ENCODE data around the gene NECTIN2. TPM values are rescaled to one million over a fixed set of nuclear protein-coding genes. Genes with fewer than 3 reads are reported as not detected.

Gene NECTIN2
- total and polyA plus RNA-seq, 12 donors: 82.7 to 243 (median 129) TPM

GRCh38 chr19:44800461-44800860 lies 45.6 kb upstream of the NECTIN2 start:
- no peaks in the 10 kb centered on the region for H3K4me1 ChIP-seq (replicated peaks in 1 of 2)
- no peak overlapping the region for H3K27ac ChIP-seq
- no peak overlapping the region for H3K4me3 ChIP-seq
- peak; percentile 87 to 94 (median 89) for DNase-seq
- no peaks in the 10 kb centered on the region for H3K27me3 ChIP-seq
- H3K36me3 ChIP-seq (replicated peaks in 1 of 2): no peaks in the 10 kb centered on the region
- TF ChIP-seq POLR2A (IDR thresholded peaks at IDR 0.05) (no peak), CTCF (IDR thresholded peaks at IDR 0.05) (peak; percentile 93 to 99 (median 98))
- intact Hi-C loops (cut with DNase I): loop anchor here in 1 of 2 donors (5.0 kb wide), 1 partner anchor 42 kb away; no protein-coding TSS in a partner anchor
- no peaks in the 10 kb centered on the region for H3K9me3 ChIP-seq (replicated peaks in 1 of 3)
- WGBS, 4 donors: 0 to 8% (median 1%) methylated on average over 1 to 3 of the region's 3 CpGs

DNA sequence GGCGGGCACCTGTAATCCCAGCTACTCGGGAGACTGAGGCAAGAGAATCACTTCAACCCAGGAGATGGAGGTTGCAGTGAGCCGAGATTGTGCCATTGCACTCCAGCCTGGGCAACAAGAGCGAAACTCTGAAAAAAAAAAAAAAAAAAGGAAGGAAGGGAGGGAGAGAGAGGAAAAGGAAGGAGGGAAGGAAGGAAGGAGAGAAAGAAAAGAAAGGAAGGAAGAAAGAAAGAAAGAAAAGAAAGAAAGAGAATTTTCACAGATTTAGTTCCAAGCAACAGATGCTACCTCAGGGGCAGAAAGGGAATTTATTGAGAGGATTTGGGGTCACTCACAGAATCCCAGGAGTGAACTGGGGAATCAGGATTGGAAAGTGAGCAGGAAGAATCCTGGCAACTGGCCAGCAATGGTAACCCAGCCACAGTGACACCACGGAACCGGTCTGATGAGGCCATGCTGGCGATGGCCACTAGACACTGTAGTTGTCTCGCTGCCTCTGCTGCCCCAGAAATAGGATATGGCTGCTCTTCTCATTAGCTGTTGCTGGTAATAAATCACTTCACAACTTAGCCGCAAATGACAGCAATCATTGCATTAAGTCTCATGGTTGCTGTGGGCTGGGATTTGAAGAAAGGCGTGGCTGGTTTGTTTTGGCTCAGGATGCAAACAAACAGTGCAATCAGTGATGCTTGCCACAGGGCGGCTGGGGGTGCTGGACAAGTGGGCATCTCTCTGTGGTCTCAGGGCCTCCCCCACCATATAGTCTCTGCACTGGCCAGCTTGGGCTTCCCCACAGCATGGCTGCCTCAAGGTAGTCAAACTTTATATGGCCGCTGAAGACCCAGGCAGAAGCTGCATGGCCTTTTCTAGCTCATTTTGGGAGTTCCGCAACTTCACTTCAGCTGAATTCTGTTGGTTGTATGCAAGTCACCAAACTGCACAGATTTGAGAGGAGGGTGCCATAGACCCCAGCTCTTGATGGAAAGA lies 42.4 kb upstream of the NECTIN2 start:
- intact Hi-C loops (cut with DNase I): loop anchor here in 1 of 2 donors (5.0 kb wide), 1 partner anchor 39 kb away; no protein-coding TSS in a partner anchor
- Histone ChIP-seq H3K4me1 (replicated peaks in 1 of 2) (peaks cover 10 to 12% of the 10 kb centered on the region in 2 donors), H3K36me3 (replicated peaks in 1 of 2) (no peaks in the 10 kb centered on the region), H3K9me3 (replicated peaks in 1 of 3) (no peaks in the 10 kb centered on the region), H3K4me3 (no peak overlapping the region), H3K27me3 (no peaks in the 10 kb centered on the region), H3K27ac (no peak overlapping the region)
- TF ChIP-seq CTCF (IDR thresholded peaks at IDR 0.05) (no peak), POLR2A (IDR thresholded peaks at IDR 0.05) (no peak)
- 89 to 94% (median 92%) methylated on average over 10 to 13 of the region's 13 CpGs for WGBS, 4 donors
- no peak for DNase-seq

GRCh38 chr19:44806291-44806690 lies 39.8 kb upstream of the NECTIN2 start:
- peaks cover 16 to 18% of the 10 kb centered on the region in 2 donors for H3K4me1 ChIP-seq (replicated peaks in 1 of 2)
- H3K4me3 ChIP-seq: no peak overlapping the region
- no peaks in the 10 kb centered on the region for H3K9me3 ChIP-seq (replicated peaks in 1 of 3)
- DNase-seq: no peak
- TF ChIP-seq CTCF (IDR thresholded peaks at IDR 0.05) (no peak), POLR2A (IDR thresholded peaks at IDR 0.05) (no peak)
- H3K27ac ChIP-seq: no peak overlapping the region
- no peaks in the 10 kb centered on the region for H3K27me3 ChIP-seq
- 81 to 90% (median 84%) methylated on average over 7 of the region's 7 CpGs for WGBS, 4 donors
- no peaks in the 10 kb centered on the region for H3K36me3 ChIP-seq (replicated peaks in 1 of 2)
- intact Hi-C loops (cut with DNase I): no loop called here

DNA sequence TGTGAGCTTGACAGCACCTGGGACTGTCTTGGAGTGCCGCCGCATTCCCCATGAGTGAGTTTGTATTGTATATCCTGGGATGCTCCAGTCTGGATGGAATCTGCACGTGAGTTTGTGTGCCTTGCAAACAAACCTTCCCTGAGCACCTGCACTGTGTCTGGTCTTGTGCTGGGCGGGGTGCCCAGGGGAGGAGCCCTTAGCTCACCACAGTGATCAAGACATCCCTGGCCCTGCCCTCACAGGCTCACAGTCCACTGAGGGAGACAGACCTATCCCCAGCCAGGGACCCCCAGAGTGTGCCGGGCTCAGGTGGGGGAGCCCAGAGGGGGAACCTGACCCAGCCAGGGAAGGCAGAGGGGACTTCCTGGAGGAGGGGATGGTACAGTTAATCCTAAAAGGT lies 38.9 kb upstream of the NECTIN2 start:
- intact Hi-C loops (cut with DNase I): no loop called here
- Histone ChIP-seq H3K27ac (peak overlapping the region in 1 of 5 donors; percentile 84), H3K36me3 (replicated peaks in 1 of 2) (no peaks in the 10 kb centered on the region), H3K4me3 (no peak overlapping the region), H3K9me3 (replicated peaks in 1 of 3) (no peaks in the 10 kb centered on the region), H3K27me3 (no peaks in the 10 kb centered on the region), H3K4me1 (replicated peaks in 1 of 2) (peaks cover 16 to 18% of the 10 kb centered on the region in 2 donors)
- TF ChIP-seq POLR2A (IDR thresholded peaks at IDR 0.05) (no peak), CTCF (IDR thresholded peaks at IDR 0.05) (no peak)
- peak in 3 of 7 donors; percentile 21 to 33 (median 22) for DNase-seq
- WGBS, 4 donors: 78 to 81% (median 81%) methylated on average over 5 of the region's 5 CpGs
